NCI-H345 treated with DMSO at 0.1 percent for 48 hours (cell line): ENCODE measurements around the gene NFYA.
"Not testable (repeated sequence)": the region's sequence is repeated elsewhere in the genome, so short reads cannot be mapped to it uniquely, and the experiment has no call there.

Experiments
- DNase-seq: peaks from one replicate; lab custom pipeline; 2025; ENCODE audit not compliant: unreplicated experiment; lab: John Stamatoyannopoulos, UW

Gene NFYA

GRCh38 chr6:41111017-41111416 lies 38.2 kb downstream of the NFYA start:
- DNase-seq: no peak

DNA sequence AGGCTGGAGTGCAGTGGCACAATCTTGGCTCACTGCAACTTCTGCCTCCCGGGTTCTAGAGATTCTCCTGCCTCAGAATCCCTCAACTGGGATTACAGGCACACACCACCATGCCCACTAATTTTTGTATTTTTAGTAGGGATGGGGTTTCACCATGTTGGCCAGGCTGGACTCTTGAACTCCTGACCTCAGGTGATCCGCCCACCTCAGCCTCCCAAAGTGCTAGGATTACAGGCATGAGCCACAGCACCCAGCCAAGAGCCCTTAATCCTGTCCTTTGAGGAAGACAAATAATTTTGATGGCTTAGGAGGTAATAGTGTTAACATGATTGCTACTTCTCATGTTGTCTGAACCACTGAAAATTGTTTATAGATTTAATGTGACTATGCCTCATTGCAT lies 42.3 kb downstream of the NFYA start:
- DNase-seq: not testable (repeated sequence)

DNA sequence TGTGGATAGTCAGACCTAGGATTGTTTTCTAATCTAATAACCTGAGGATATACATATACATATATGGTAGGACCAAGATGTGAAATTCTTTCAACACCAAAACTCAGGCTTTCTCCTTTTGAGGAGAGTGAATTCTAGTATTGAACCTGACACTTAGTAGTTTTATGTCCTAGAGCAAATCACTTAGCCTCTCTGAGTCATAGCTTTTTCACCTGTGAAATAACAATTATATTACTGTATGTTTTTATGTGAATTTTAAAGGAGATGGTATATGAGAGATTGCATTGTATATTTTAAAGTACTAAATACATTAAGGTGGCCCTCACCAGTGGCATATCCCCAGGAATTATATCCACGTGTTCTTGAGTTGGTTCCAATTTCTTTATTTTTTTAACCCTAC lies 46.7 kb downstream of the NFYA start:
- DNase-seq: no peak

GRCh38 chr6:41120058-41120457 lies 47.3 kb downstream of the NFYA start:
- no peak for DNase-seq

DNA sequence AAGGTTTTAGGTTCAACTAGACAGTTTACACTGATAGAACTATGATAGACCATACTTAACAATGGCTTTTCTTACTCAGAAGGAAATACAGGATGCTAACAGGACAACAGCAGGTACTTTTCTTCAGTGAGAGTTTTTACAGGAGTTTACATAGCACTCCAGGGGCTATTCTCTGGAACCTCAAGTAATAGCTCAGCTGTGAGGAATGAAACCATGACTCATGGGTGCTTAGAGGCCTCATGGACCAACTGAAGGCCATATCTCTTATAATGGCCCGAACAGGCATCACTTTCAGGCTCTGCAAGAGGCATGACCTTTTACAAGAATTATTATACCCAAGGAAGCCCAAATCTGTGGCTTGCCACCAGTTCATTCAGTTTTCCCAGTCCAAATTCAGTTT lies 49.6 kb downstream of the NFYA start:
- DNase-seq: no peak

DNA sequence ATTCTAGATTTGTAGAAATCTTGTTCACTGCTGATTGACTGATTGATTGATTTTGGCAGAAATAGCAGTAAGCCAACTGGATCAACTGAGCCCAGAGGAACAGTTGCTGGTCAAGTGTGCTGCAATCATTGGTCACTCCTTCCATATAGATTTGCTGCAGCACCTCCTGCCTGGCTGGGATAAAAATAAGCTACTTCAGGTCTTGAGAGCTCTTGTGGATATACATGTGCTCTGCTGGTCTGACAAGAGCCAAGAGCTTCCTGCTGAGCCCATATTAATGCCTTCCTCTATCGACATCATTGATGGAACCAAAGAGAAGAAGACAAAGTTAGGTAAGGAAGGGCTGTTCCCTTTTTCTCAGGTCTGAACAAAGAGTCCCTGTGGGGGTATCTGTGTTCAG lies 50.1 kb downstream of the NFYA start:
- peak; percentile 22 for DNase-seq

DNA sequence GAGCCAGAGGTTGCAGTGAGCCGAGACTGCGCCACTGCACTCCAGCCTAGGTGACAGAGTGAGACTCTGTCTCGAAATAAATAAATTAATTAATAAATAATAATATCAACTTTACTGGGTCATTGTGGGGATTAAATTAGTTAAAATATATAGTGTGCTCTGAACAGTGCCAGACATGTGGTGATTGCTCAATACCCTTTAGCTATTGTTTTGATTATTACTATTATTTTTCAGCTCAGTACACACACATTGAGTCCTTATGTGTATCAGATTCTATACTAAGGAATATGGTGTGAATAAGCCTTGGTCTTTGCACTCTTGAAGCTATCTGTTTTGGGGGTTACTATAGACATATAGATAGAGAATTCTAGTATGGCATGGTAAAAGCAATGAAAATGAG lies 52.5 kb downstream of the NFYA start:
- no peak for DNase-seq

GRCh38 chr6:41132254-41132653 lies 59.5 kb downstream of the NFYA start:
- DNase-seq: no peak

GRCh38 chr6:41135062-41135832 lies 62.5 kb downstream of the NFYA start:
- no peak for DNase-seq

DNA sequence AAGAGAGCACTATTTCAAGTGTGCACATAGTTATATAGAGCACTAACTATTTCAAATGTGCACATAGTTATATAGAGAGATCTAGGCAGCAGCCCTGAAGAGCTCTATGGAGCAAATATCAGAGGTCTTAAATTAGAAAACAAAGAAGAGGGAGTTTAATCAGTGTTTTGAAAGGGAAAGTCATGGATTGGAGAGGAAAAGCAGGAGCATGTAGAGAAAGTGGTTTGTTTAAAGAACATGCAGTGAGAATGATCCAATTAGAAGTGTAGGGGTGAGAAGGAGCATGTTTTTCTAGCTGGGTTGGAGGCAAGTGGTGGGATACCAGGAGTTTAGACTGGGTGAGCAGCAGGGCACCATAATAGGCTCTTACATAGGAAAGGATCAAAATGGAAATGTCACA lies 64.1 kb downstream of the NFYA start:
- no peak for DNase-seq

GRCh38 chr6:41147917-41148316 lies 75.1 kb downstream of the NFYA start:
- DNase-seq: no peak
